Measurements from ENCODE around the gene PCSK5.
"Not testable (repeated sequence)": the region's sequence is repeated elsewhere in the genome, so short reads cannot be mapped to it uniquely, and the experiment has no call there.

Gene PCSK5

GRCh38 chr9:76037587-76038225, 147.2 kb downstream of the PCSK5 start:
- Histone ChIP-seq H3K36me3 (ENCODE audit: insufficient read depth, low read length) (no peaks in the 10 kb centered on the region), H3K9me3 (ENCODE audit: low read length) (no peaks in the 10 kb centered on the region), H3K27ac (ENCODE audit: low read depth, low read length) (no peak overlapping the region), H3K9ac (ENCODE audit: low read length) (no peak overlapping the region), H3K4me3 (ENCODE audit: low read depth in 1 of 2, low read length in 2 of 2) (no peak overlapping the region), H3K27me3 (ENCODE audit: control insufficient read depth in 1 of 2, insufficient read depth in 2 of 2, low read length in 2 of 2) (no peaks in the 10 kb centered on the region), H3K4me1 (ENCODE audit: insufficient read depth, low read length) (peaks cover 1% of the 10 kb centered on the region)

GRCh38 chr9:76038431-76038830, 148.0 kb downstream of the PCSK5 start:
- Histone ChIP-seq H3K27me3 (ENCODE audit: control insufficient read depth in 1 of 2, insufficient read depth in 2 of 2, low read length in 2 of 2) (no peaks in the 10 kb centered on the region), H3K27ac (ENCODE audit: low read depth, low read length) (no peak overlapping the region), H3K9me3 (ENCODE audit: low read length) (no peaks in the 10 kb centered on the region), H3K4me1 (ENCODE audit: insufficient read depth, low read length) (no peaks in the 10 kb centered on the region), H3K9ac (ENCODE audit: low read length) (no peak overlapping the region), H3K36me3 (ENCODE audit: insufficient read depth, low read length) (no peaks in the 10 kb centered on the region), H3K4me3 (ENCODE audit: low read depth in 1 of 2, low read length in 2 of 2) (no peak overlapping the region)

- no peaks in the 10 kb centered on the region for H3K27me3 ChIP-seq (ENCODE audit: control insufficient read depth in 1 of 2, insufficient read depth in 2 of 2, low read length in 2 of 2)
- no peak overlapping the region for H3K27ac ChIP-seq (ENCODE audit: low read depth, low read length)
- H3K4me3 ChIP-seq (ENCODE audit: low read depth in 1 of 2, low read length in 2 of 2), result no peak overlapping the region
These were observed 153.9 kb downstream of the PCSK5 start for GRCh38 chr9:76044266-76044819.

GRCh38 chr9:76045221-76045620, 154.7 kb downstream of the PCSK5 start:
- H3K9ac ChIP-seq (ENCODE audit: low read length), result no peak overlapping the region
- no peak overlapping the region for H3K27ac ChIP-seq (ENCODE audit: low read depth, low read length)
- H3K4me3 ChIP-seq (ENCODE audit: low read depth in 1 of 2, low read length in 2 of 2), result no peak overlapping the region
- H3K9me3 ChIP-seq (ENCODE audit: low read length), result no peaks in the 10 kb centered on the region
- H3K27me3 ChIP-seq (ENCODE audit: control insufficient read depth in 1 of 2, insufficient read depth in 2 of 2, low read length in 2 of 2), result no peaks in the 10 kb centered on the region
- no peaks in the 10 kb centered on the region for H3K4me1 ChIP-seq (ENCODE audit: insufficient read depth, low read length)
- no peaks in the 10 kb centered on the region for H3K36me3 ChIP-seq (ENCODE audit: insufficient read depth, low read length)

More at GRCh38 chr9:76044266-76044819, 153.9 kb downstream of the PCSK5 start:
- Histone ChIP-seq H3K4me1 (ENCODE audit: insufficient read depth, low read length) (no peaks in the 10 kb centered on the region), H3K9ac (ENCODE audit: low read length) (no peak overlapping the region), H3K9me3 (ENCODE audit: low read length) (no peaks in the 10 kb centered on the region), H3K36me3 (ENCODE audit: insufficient read depth, low read length) (no peaks in the 10 kb centered on the region)

- no peaks in the 10 kb centered on the region for H3K9me3 ChIP-seq (ENCODE audit: low read length)
- no peak overlapping the region for H3K27ac ChIP-seq (ENCODE audit: low read depth, low read length)
- no peaks in the 10 kb centered on the region for H3K27me3 ChIP-seq (ENCODE audit: control insufficient read depth in 1 of 2, insufficient read depth in 2 of 2, low read length in 2 of 2)
- H3K9ac ChIP-seq (ENCODE audit: low read length), result no peak overlapping the region
- no peak overlapping the region for H3K4me3 ChIP-seq (ENCODE audit: low read depth in 1 of 2, low read length in 2 of 2)
- no peaks in the 10 kb centered on the region for H3K36me3 ChIP-seq (ENCODE audit: insufficient read depth, low read length)
- no peaks in the 10 kb centered on the region for H3K4me1 ChIP-seq (ENCODE audit: insufficient read depth, low read length)
These were observed 158.9 kb downstream of the PCSK5 start for GRCh38 chr9:76049341-76049740.

- Histone ChIP-seq H3K9me3 (ENCODE audit: low read length) (no peaks in the 10 kb centered on the region), H3K9ac (ENCODE audit: low read length) (no peak overlapping the region), H3K27me3 (ENCODE audit: control insufficient read depth in 1 of 2, insufficient read depth in 2 of 2, low read length in 2 of 2) (no peaks in the 10 kb centered on the region), H3K36me3 (ENCODE audit: insufficient read depth, low read length) (peaks cover 6% of the 10 kb centered on the region), H3K4me1 (ENCODE audit: insufficient read depth, low read length) (no peaks in the 10 kb centered on the region), H3K4me3 (ENCODE audit: low read depth in 1 of 2, low read length in 2 of 2) (no peak overlapping the region), H3K27ac (ENCODE audit: low read depth, low read length) (no peak overlapping the region)
These were observed 177.2 kb downstream of the PCSK5 start for GRCh38 chr9:76067696-76068095.

- no peak overlapping the region for H3K9ac ChIP-seq (ENCODE audit: low read length)
- H3K36me3 ChIP-seq (ENCODE audit: insufficient read depth, low read length), result peaks cover 5% of the 10 kb centered on the region
- no peaks in the 10 kb centered on the region for H3K9me3 ChIP-seq (ENCODE audit: low read length)
These were observed 187.1 kb downstream of the PCSK5 start for GRCh38 chr9:76077537-76077936.

GRCh38 chr9:76081281-76081680, 190.8 kb downstream of the PCSK5 start:
- H3K4me3 ChIP-seq (ENCODE audit: low read depth in 1 of 2, low read length in 2 of 2); H3K27ac ChIP-seq (ENCODE audit: low read depth, low read length); H3K9ac ChIP-seq (ENCODE audit: low read length); H3K4me1 ChIP-seq (ENCODE audit: insufficient read depth, low read length); H3K27me3 ChIP-seq (ENCODE audit: control insufficient read depth in 1 of 2, insufficient read depth in 2 of 2, low read length in 2 of 2); H3K36me3 ChIP-seq (ENCODE audit: insufficient read depth, low read length); H3K9me3 ChIP-seq (ENCODE audit: low read length): not testable (repeated sequence)

More at GRCh38 chr9:76077537-76077936, 187.1 kb downstream of the PCSK5 start:
- peaks cover 8% of the 10 kb centered on the region for H3K4me1 ChIP-seq (ENCODE audit: insufficient read depth, low read length)
- no peaks in the 10 kb centered on the region for H3K27me3 ChIP-seq (ENCODE audit: control insufficient read depth in 1 of 2, insufficient read depth in 2 of 2, low read length in 2 of 2)
- no peak overlapping the region for H3K27ac ChIP-seq (ENCODE audit: low read depth, low read length)
- H3K4me3 ChIP-seq (ENCODE audit: low read depth in 1 of 2, low read length in 2 of 2), result no peak overlapping the region

- no peak overlapping the region for H3K9ac ChIP-seq (ENCODE audit: low read length)
- no peaks in the 10 kb centered on the region for H3K9me3 ChIP-seq (ENCODE audit: low read length)
- H3K4me1 ChIP-seq (ENCODE audit: insufficient read depth, low read length), result peaks cover 8% of the 10 kb centered on the region
- no peak overlapping the region for H3K4me3 ChIP-seq (ENCODE audit: low read depth in 1 of 2, low read length in 2 of 2)
- no peaks in the 10 kb centered on the region for H3K27me3 ChIP-seq (ENCODE audit: control insufficient read depth in 1 of 2, insufficient read depth in 2 of 2, low read length in 2 of 2)
- H3K27ac ChIP-seq (ENCODE audit: low read depth, low read length), result no peak overlapping the region
- no peaks in the 10 kb centered on the region for H3K36me3 ChIP-seq (ENCODE audit: insufficient read depth, low read length)
These were observed 191.6 kb downstream of the PCSK5 start for GRCh38 chr9:76082057-76082456.

- H3K36me3 ChIP-seq (ENCODE audit: insufficient read depth, low read length), result no peaks in the 10 kb centered on the region
- H3K9ac ChIP-seq (ENCODE audit: low read length), result no peak overlapping the region
- no peak overlapping the region for H3K27ac ChIP-seq (ENCODE audit: low read depth, low read length)
- no peaks in the 10 kb centered on the region for H3K9me3 ChIP-seq (ENCODE audit: low read length)
- peaks cover 8% of the 10 kb centered on the region for H3K4me1 ChIP-seq (ENCODE audit: insufficient read depth, low read length)
- H3K27me3 ChIP-seq (ENCODE audit: control insufficient read depth in 1 of 2, insufficient read depth in 2 of 2, low read length in 2 of 2), result no peaks in the 10 kb centered on the region
- H3K4me3 ChIP-seq (ENCODE audit: low read depth in 1 of 2, low read length in 2 of 2), result no peak overlapping the region
These were observed 195.1 kb downstream of the PCSK5 start for GRCh38 chr9:76085596-76085995.

GRCh38 chr9:76086539-76086938, 196.1 kb downstream of the PCSK5 start:
- H3K36me3 ChIP-seq (ENCODE audit: insufficient read depth, low read length), result no peaks in the 10 kb centered on the region
- no peak overlapping the region for H3K27ac ChIP-seq (ENCODE audit: low read depth, low read length)
- no peaks in the 10 kb centered on the region for H3K27me3 ChIP-seq (ENCODE audit: control insufficient read depth in 1 of 2, insufficient read depth in 2 of 2, low read length in 2 of 2)
- no peak overlapping the region for H3K4me3 ChIP-seq (ENCODE audit: low read depth in 1 of 2, low read length in 2 of 2)
- peaks cover 8% of the 10 kb centered on the region for H3K4me1 ChIP-seq (ENCODE audit: insufficient read depth, low read length)
- H3K9me3 ChIP-seq (ENCODE audit: low read length), result no peaks in the 10 kb centered on the region
- H3K9ac ChIP-seq (ENCODE audit: low read length), result no peak overlapping the region

- Histone ChIP-seq H3K27ac (ENCODE audit: low read depth, low read length) (no peak overlapping the region), H3K9ac (ENCODE audit: low read length) (no peak overlapping the region)
These were observed 197.5 kb downstream of the PCSK5 start for GRCh38 chr9:76087976-76088375.

More at GRCh38 chr9:76087976-76088375, 197.5 kb downstream of the PCSK5 start:
- no peaks in the 10 kb centered on the region for H3K4me1 ChIP-seq (ENCODE audit: insufficient read depth, low read length)
- no peak overlapping the region for H3K4me3 ChIP-seq (ENCODE audit: low read depth in 1 of 2, low read length in 2 of 2)
- H3K27me3 ChIP-seq (ENCODE audit: control insufficient read depth in 1 of 2, insufficient read depth in 2 of 2, low read length in 2 of 2), result no peaks in the 10 kb centered on the region
- H3K9me3 ChIP-seq (ENCODE audit: low read length), result no peaks in the 10 kb centered on the region
- H3K36me3 ChIP-seq (ENCODE audit: insufficient read depth, low read length), result no peaks in the 10 kb centered on the region
